AG09319 (cell line): ENCODE results near the gene DISC1.

Source experiments
- DNase-seq: peaks from one replicate; pipeline ENCODE4 v3.0.0-alpha.2; 2010; ENCODE audit warnings: low read depth; ENCODE audit errors: extremely low read depth
- CTCF ChIP-seq: IDR thresholded peaks from 2 replicates; pipeline ENCODE4 v1.5.1; 2011; ENCODE audit warnings: low read depth, mild to moderate bottlenecking, inconsistent platforms, low read length, moderate library complexity

The DISC1 gene

GRCh38 chr1:231690059-231690458, 63.5 kb downstream of the DISC1 start:
- DNase-seq: no peak
- no peak for TF ChIP-seq CTCF

GRCh38 chr1:231691618-231692259, 65.1 kb downstream of the DISC1 start:
- TF ChIP-seq CTCF: peak; percentile 85
- peak; percentile 37 for DNase-seq

GRCh38 chr1:231693361-231694074, 66.9 kb downstream of the DISC1 start:
- DNase-seq: no peak
- TF ChIP-seq CTCF: no peak

- no peak for TF ChIP-seq CTCF
- no peak for DNase-seq
Measured at GRCh38 chr1:231694075-231694431, 67.5 kb downstream of the DISC1 start.

GRCh38 chr1:231694465-231695077, 68.0 kb downstream of the DISC1 start:
- TF ChIP-seq CTCF: no peak
- DNase-seq: no peak

- no peak for TF ChIP-seq CTCF
- no peak for DNase-seq
Measured at GRCh38 chr1:231695439-231696255, 69.1 kb downstream of the DISC1 start.

GRCh38 chr1:231699784-231700183, 73.2 kb downstream of the DISC1 start:
- no peak for DNase-seq
- TF ChIP-seq CTCF: no peak
